Medulla oblongata (tissue), 1 donor: ENCODE results near the gene SAMD10.
"Not testable (repeated sequence)": the region's sequence is repeated elsewhere in the genome, so short reads cannot be mapped to it uniquely, and the experiment has no call there.

Experiments
- DNase-seq: peaks from one replicate; pipeline ENCODE4 v3.0.0-alpha.2; 2015; ENCODE audit errors: extremely low spot score

The SAMD10 gene

GRCh38 chr20:64001607-64002011 is 22.2 kb upstream of the SAMD10 start:
- no peak for DNase-seq

- DNase-seq = no peak
These were observed 21.5 kb upstream of the SAMD10 start for GRCh38 chr20:64000906-64001305.

GRCh38 chr20:63982937-63983336 is 3.5 kb upstream of the SAMD10 start:
- no peak for DNase-seq

GRCh38 chr20:63980806-63981728 is 1.6 kb upstream of the SAMD10 start, which contains the start of gene PRPF6:
Gene PRPF6 (plus strand): TSS chr20:63981132. CDS start chr20:63981246, 114 bp downstream.
- peak; percentile 96 for DNase-seq

- DNase-seq = no peak
These were observed 919 bp upstream of the SAMD10 start for GRCh38 chr20:63980317-63980805.

- DNase-seq = no peak
These were observed 249 bp downstream of the SAMD10 start for GRCh38 chr20:63979229-63979556.

- DNase-seq = no peak
These were observed 868 bp downstream of the SAMD10 start for GRCh38 chr20:63978319-63979228.

GRCh38 chr20:63977739-63978276 is 1.6 kb downstream of the SAMD10 start:
- no peak for DNase-seq

GRCh38 chr20:63976980-63977738 is 2.3 kb downstream of the SAMD10 start:
- no peak for DNase-seq

- DNase-seq = not testable (repeated sequence)
These were observed 2.9 kb downstream of the SAMD10 start for GRCh38 chr20:63976511-63976910.

GRCh38 chr20:63974402-63975200 is 4.8 kb downstream of the SAMD10 start:
- DNase-seq = no peak

- peak; percentile 90 for DNase-seq
These were observed 5.6 kb downstream of the SAMD10 start for GRCh38 chr20:63973636-63974401.

GRCh38 chr20:63973160-63973479 is 6.3 kb downstream of the SAMD10 start:
- DNase-seq = no peak

GRCh38 chr20:63972312-63973159 is 6.9 kb downstream of the SAMD10 start:
- DNase-seq = no peak

- not testable (repeated sequence) for DNase-seq
These were observed 7.5 kb downstream of the SAMD10 start for GRCh38 chr20:63971960-63972311.

- DNase-seq = no peak
These were observed 8.6 kb downstream of the SAMD10 start for GRCh38 chr20:63970714-63971431.

GRCh38 chr20:63969838-63970713 is 9.4 kb downstream of the SAMD10 start, which contains the start of gene ZNF512B:
Gene ZNF512B (minus strand): TSS chr20:63969930. CDS start chr20:63967950, 1,980 bp downstream.
- DNase-seq = no peak
